Measurements from ENCODE around the gene TMEM174. TPM values are rescaled to one million over a fixed set of nuclear protein-coding genes. Genes with fewer than 3 reads are reported as not detected.

TMEM174 gene
- total RNA-seq, 1 donor from 2014 or later: not detected

DNA sequence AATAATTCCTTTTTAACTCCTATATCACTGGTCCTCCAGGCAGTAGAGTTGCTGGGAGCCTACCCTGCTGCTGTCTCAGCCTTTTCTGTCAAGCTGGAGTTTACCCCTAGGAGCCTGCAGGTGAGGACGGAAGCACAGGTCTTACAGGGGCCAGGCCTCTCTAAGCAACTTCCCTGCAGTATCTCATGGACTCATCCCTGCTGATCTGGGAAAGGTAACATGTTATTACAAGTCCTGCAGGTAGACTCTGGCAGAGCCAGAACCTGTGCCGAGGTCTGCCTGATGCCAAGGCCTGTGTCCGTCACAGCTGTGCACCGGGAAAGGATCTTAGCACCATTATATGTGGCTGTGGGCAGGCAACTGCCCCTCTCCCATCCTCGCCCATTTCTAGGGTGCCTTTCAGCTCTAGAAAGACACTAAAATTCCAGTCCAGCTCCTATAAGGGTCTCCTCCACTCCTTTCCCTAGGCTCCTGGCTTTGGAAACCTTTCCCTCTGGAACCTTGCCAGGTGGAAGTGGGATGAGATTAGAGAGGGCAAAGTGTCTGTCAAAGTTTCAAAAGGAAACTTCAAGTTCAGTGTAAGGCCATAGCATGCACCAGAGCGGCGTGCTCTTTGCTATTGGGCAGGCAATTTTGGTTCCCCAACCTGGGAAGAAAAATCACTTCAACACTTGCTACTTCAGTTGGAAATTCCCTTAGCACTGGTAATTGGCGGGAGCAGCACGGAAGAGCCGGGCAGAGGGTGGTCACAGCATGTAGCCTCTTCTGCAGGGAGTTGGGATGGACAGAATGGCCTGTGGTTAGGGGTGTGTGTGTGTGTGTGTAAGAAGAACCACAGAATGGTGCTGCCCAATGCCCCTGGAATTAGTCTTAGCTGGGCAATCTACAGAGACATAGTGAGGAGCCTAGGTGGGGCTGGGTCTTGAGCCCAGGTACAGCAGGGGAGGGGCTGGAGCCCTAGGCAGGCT is 35.1 kb upstream of the TMEM174 start:
- TF ChIP-seq, protein P1, sequence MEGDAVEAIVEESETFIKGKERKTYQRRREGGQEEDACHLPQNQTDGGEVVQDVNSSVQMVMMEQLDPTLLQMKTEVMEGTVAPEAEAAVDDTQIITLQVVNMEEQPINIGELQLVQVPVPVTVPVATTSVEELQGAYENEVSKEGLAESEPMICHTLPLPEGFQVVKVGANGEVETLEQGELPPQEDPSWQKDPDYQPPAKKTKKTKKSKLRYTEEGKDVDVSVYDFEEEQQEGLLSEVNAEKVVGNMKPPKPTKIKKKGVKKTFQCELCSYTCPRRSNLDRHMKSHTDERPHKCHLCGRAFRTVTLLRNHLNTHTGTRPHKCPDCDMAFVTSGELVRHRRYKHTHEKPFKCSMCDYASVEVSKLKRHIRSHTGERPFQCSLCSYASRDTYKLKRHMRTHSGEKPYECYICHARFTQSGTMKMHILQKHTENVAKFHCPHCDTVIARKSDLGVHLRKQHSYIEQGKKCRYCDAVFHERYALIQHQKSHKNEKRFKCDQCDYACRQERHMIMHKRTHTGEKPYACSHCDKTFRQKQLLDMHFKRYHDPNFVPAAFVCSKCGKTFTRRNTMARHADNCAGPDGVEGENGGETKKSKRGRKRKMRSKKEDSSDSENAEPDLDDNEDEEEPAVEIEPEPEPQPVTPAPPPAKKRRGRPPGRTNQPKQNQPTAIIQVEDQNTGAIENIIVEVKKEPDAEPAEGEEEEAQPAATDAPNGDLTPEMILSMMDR (IDR thresholded peaks at IDR 0.05): no peak
- H3K4me3 ChIP-seq: no peak overlapping the region
- H3K36me3 ChIP-seq: no peaks in the 10 kb centered on the region
- H3K9me3 ChIP-seq: no peaks in the 10 kb centered on the region
- peaks cover 19% of the 10 kb centered on the region for H3K27me3 ChIP-seq (ENCODE audit: low read depth)
- DNase-seq (no peak), ATAC-seq (no peak)
- intact Hi-C loops (cut with DNase I): no loop called here
- H3K27ac ChIP-seq: no peak overlapping the region
- H3K4me1 ChIP-seq: no peaks in the 10 kb centered on the region

DNA sequence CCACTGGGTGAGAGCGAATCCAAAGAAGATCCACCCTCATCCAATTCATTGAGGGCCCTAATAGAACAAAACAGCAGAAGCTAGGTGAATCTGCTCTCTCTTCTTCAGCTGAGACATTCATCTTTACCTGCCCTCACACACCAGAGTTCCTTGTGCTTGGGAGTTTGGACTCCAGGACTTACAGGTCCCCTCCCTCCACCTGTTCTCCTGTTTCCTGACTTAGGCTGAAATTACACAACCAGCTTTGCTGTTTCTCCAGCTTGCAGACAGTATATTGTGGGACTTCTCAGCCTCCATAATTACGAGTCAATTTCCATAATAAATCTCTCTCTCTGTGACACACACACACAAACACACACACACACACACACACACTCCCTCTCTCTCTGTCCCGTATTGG is 33.5 kb upstream of the TMEM174 start:
- Histone ChIP-seq H3K36me3 (no peaks in the 10 kb centered on the region), H3K27ac (no peak overlapping the region), H3K4me1 (no peaks in the 10 kb centered on the region), H3K9me3 (no peaks in the 10 kb centered on the region), H3K27me3 (ENCODE audit: low read depth) (peaks cover 19% of the 10 kb centered on the region), H3K4me3 (no peak overlapping the region)
- intact Hi-C loops (cut with DNase I): no loop called here
- TF ChIP-seq, protein P1 (IDR thresholded peaks at IDR 0.05): no peak
- no peak for ATAC-seq
- no peak for DNase-seq

DNA sequence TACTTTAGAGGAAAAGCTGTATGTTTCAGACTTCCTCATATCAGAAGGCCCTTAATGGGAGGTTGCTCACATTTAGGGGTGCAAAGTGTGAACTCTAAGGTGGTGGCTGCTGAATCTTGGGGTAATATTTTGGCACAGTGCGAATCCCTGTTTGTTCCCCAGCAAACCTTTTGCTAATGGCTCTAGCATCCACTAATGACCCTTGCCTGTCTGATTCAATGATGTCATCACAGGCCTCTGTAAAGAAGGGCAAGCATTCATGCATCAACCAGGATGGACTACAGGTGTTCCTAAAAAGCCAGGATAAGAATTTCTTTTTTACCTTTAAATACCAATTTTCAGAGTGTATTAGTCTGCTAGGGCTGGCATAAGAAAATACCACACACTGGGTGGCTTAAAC is 32.2 kb upstream of the TMEM174 start:
- intact Hi-C loops (cut with DNase I): no loop called here
- Histone ChIP-seq H3K4me1 (no peaks in the 10 kb centered on the region), H3K4me3 (no peak overlapping the region), H3K36me3 (no peaks in the 10 kb centered on the region), H3K27ac (no peak overlapping the region), H3K9me3 (no peaks in the 10 kb centered on the region), H3K27me3 (ENCODE audit: low read depth) (peaks cover 19% of the 10 kb centered on the region)
- TF ChIP-seq, protein P1 (IDR thresholded peaks at IDR 0.05): no peak
- DNase-seq: no peak
- no peak for ATAC-seq

DNA sequence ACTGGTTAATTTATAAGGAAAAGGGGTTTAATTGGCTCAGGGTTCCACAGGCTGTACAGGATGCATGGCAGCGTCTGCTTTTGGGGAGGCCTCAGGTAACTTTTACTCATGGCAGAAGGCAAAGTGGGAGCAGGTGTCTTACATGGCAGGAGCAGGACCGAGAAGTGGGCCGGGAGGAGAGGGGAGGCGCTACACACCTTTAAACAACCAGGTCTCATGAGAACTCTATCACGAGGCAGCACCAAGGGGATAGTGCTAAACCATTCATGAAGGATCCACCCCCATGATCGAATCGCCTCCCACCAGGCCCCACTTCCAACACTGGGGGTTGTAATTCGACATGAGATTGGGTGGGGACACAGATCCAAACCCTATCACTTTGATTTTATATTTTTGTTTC is 31.0 kb upstream of the TMEM174 start:
- no peak overlapping the region for H3K27ac ChIP-seq
- H3K36me3 ChIP-seq: no peaks in the 10 kb centered on the region
- H3K27me3 ChIP-seq (ENCODE audit: low read depth): peaks cover 8% of the 10 kb centered on the region
- DNase-seq (no peak), ATAC-seq (no peak)
- intact Hi-C loops (cut with DNase I): no loop called here
- H3K4me1 ChIP-seq: no peaks in the 10 kb centered on the region
- H3K4me3 ChIP-seq: no peak overlapping the region
- TF ChIP-seq, protein P1 (IDR thresholded peaks at IDR 0.05): no peak
- no peaks in the 10 kb centered on the region for H3K9me3 ChIP-seq

DNA sequence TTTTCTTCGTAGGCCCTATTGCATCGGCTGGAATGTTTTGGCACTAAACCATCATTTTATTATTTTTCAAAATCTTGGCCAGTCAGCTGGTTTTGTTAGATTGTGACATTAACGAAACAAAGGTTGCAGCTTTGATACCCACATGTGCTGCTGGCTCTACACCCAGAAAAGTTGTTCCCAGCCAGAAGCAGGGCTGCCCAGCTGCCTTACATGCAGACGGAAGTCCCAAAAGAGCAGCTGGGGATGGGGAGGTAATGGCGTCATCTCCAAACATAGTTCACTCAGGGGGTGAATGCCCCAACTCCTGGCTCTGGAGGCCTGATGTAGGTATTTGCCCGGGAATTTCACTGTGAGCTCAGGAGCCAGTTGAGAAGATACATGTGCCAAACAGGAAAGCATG is 29.3 kb upstream of the TMEM174 start:
- no peak for ATAC-seq
- Histone ChIP-seq H3K36me3 (no peaks in the 10 kb centered on the region), H3K4me1 (no peaks in the 10 kb centered on the region), H3K9me3 (no peaks in the 10 kb centered on the region), H3K27ac (no peak overlapping the region), H3K27me3 (ENCODE audit: low read depth) (peaks cover 8% of the 10 kb centered on the region), H3K4me3 (no peak overlapping the region)
- intact Hi-C loops (cut with DNase I): no loop called here
- TF ChIP-seq, protein P1 (IDR thresholded peaks at IDR 0.05): no peak
- DNase-seq: no peak
